ENCODE measurements around the gene MRGPRE.

The MRGPRE gene

GRCh38 chr11:3196161-3197043 is 35.8 kb downstream of the MRGPRE start:
- DNase-seq: no peak

- DNase-seq: peak; percentile 11 to 62
Observed at GRCh38 chr11:3195251-3196160, 36.7 kb downstream of the MRGPRE start.

GRCh38 chr11:3194016-3194816 is 38.0 kb downstream of the MRGPRE start:
- no peak for DNase-seq

GRCh38 chr11:3193373-3194015 is 38.7 kb downstream of the MRGPRE start:
- DNase-seq: no peak

GRCh38 chr11:3192511-3193372 is 39.5 kb downstream of the MRGPRE start:
- DNase-seq: no peak

- no peak for DNase-seq
Observed at GRCh38 chr11:3191586-3192324, 40.5 kb downstream of the MRGPRE start.

- no peak for DNase-seq
Observed at GRCh38 chr11:3190600-3190999, 41.6 kb downstream of the MRGPRE start.

GRCh38 chr11:3189886-3190583 is 42.2 kb downstream of the MRGPRE start:
- DNase-seq: no peak

GRCh38 chr11:3189196-3189843 is 42.9 kb downstream of the MRGPRE start:
- no peak for DNase-seq

- DNase-seq: no peak
Observed at GRCh38 chr11:3188496-3189195, 43.6 kb downstream of the MRGPRE start.

- DNase-seq: no peak
Observed at GRCh38 chr11:3186166-3186953, 45.9 kb downstream of the MRGPRE start.

- DNase-seq: no peak
Observed at GRCh38 chr11:3184732-3185347, 47.4 kb downstream of the MRGPRE start.

- no peak for DNase-seq
Observed at GRCh38 chr11:3183523-3183922, 48.7 kb downstream of the MRGPRE start.

GRCh38 chr11:3182462-3182852 is 49.8 kb downstream of the MRGPRE start:
- DNase-seq: no peak

- no peak for DNase-seq
Observed at GRCh38 chr11:3181725-3182461, 50.3 kb downstream of the MRGPRE start.

GRCh38 chr11:3180869-3181268 is 51.3 kb downstream of the MRGPRE start:
- DNase-seq: no peak

- no peak for DNase-seq
Observed at GRCh38 chr11:3178349-3178748, 53.9 kb downstream of the MRGPRE start.

Measured in NCI-H526 (cell line).